Effector memory CD4-positive, alpha-beta T cell (primary cell): ENCODE measurements around the gene MIEF2.

Experiments used
- DNase-seq, 3 donors: peaks; one replicate each; pipeline ENCODE4 v3.0.0-alpha.2; 2020
- H3K27ac ChIP-seq: 2 replicates; pipeline ENCODE4 v1.7.0; 2013; ENCODE audit warnings: mild to moderate bottlenecking, low read length, moderate library complexity; ENCODE audit not compliant: insufficient read depth, poor library complexity, severe bottlenecking
- H3K27me3 ChIP-seq: replicated peaks from 2 replicates; pipeline ENCODE4 v1.7.0; 2013; ENCODE audit warnings: mild to moderate bottlenecking, low read length; ENCODE audit not compliant: insufficient read depth, control insufficient read depth, poor library complexity, severe bottlenecking
- H3K36me3 ChIP-seq: 2 replicates; pipeline ENCODE4 v1.7.0; 2013; ENCODE audit warnings: mild to moderate bottlenecking, low read length, moderate library complexity; ENCODE audit not compliant: control insufficient read depth, insufficient read depth
- H3K4me1 ChIP-seq: 2 replicates; pipeline ENCODE4 v1.7.0; 2013; ENCODE audit warnings: low read length, mild to moderate bottlenecking; ENCODE audit not compliant: control insufficient read depth, insufficient read depth, poor library complexity, severe bottlenecking
- H3K4me3 ChIP-seq: 2 replicates; pipeline ENCODE4 v1.7.0; 2013; ENCODE audit warnings: low read length, low read depth, mild to moderate bottlenecking; ENCODE audit not compliant: insufficient read depth, poor library complexity, severe bottlenecking
- H3K9me3 ChIP-seq: 2 replicates; pipeline ENCODE4 v1.7.0; 2013; ENCODE audit warnings: mild to moderate bottlenecking, low read length, moderate library complexity; ENCODE audit not compliant: control insufficient read depth

The MIEF2 gene

GRCh38 chr17:18247613-18248001 is 12.9 kb upstream of the MIEF2 start:
- H3K9me3 ChIP-seq = no peaks in the 10 kb centered on the region
- H3K27me3 ChIP-seq = no peaks in the 10 kb centered on the region
- no peak overlapping the region for H3K27ac ChIP-seq
- no peak overlapping the region for H3K4me3 ChIP-seq
- peaks cover 74% of the 10 kb centered on the region for H3K36me3 ChIP-seq
- no peaks in the 10 kb centered on the region for H3K4me1 ChIP-seq
- DNase-seq = no peak

- H3K27me3 ChIP-seq = no peaks in the 10 kb centered on the region
- no peak overlapping the region for H3K27ac ChIP-seq
- H3K36me3 ChIP-seq = peaks cover 78% of the 10 kb centered on the region
- H3K4me1 ChIP-seq = no peaks in the 10 kb centered on the region
- H3K4me3 ChIP-seq = no peak overlapping the region
- DNase-seq = peak; percentile 28 to 45 (median 34)
- no peaks in the 10 kb centered on the region for H3K9me3 ChIP-seq
These were observed 12.1 kb upstream of the MIEF2 start for GRCh38 chr17:18248300-18248731.

- no peaks in the 10 kb centered on the region for H3K9me3 ChIP-seq
- H3K4me3 ChIP-seq = no peak overlapping the region
- peaks cover 82% of the 10 kb centered on the region for H3K36me3 ChIP-seq
- no peaks in the 10 kb centered on the region for H3K4me1 ChIP-seq
- H3K27me3 ChIP-seq = no peaks in the 10 kb centered on the region
- DNase-seq = no peak
- H3K27ac ChIP-seq = no peak overlapping the region
These were observed 11.7 kb upstream of the MIEF2 start for GRCh38 chr17:18248811-18249210.

- peaks cover 87% of the 10 kb centered on the region for H3K36me3 ChIP-seq
- H3K4me3 ChIP-seq = no peak overlapping the region
- no peaks in the 10 kb centered on the region for H3K4me1 ChIP-seq
- no peaks in the 10 kb centered on the region for H3K9me3 ChIP-seq
- no peak for DNase-seq
- no peaks in the 10 kb centered on the region for H3K27me3 ChIP-seq
- H3K27ac ChIP-seq = no peak overlapping the region
These were observed 10.2 kb upstream of the MIEF2 start for GRCh38 chr17:18250259-18250658.

GRCh38 chr17:18250708-18251107 is 9.8 kb upstream of the MIEF2 start:
- H3K27me3 ChIP-seq = no peaks in the 10 kb centered on the region
- H3K4me1 ChIP-seq = no peaks in the 10 kb centered on the region
- no peak for DNase-seq
- H3K9me3 ChIP-seq = no peaks in the 10 kb centered on the region
- no peak overlapping the region for H3K4me3 ChIP-seq
- H3K27ac ChIP-seq = no peak overlapping the region
- peaks cover 87% of the 10 kb centered on the region for H3K36me3 ChIP-seq

- Histone ChIP-seq H3K36me3 (peaks cover 86% of the 10 kb centered on the region), H3K4me3 (no peak overlapping the region), H3K4me1 (no peaks in the 10 kb centered on the region), H3K27me3 (no peaks in the 10 kb centered on the region), H3K27ac (no peak overlapping the region), H3K9me3 (no peaks in the 10 kb centered on the region)
- no peak for DNase-seq
These were observed 9.3 kb upstream of the MIEF2 start for GRCh38 chr17:18251204-18251603.

GRCh38 chr17:18252160-18252559 is 8.3 kb upstream of the MIEF2 start:
- Histone ChIP-seq H3K4me3 (no peak overlapping the region), H3K36me3 (peaks cover 80% of the 10 kb centered on the region), H3K27me3 (no peaks in the 10 kb centered on the region), H3K4me1 (peaks cover 8% of the 10 kb centered on the region), H3K27ac (no peak overlapping the region), H3K9me3 (no peaks in the 10 kb centered on the region)
- no peak for DNase-seq

GRCh38 chr17:18253187-18253884 is 7.1 kb upstream of the MIEF2 start:
- Histone ChIP-seq H3K9me3 (no peaks in the 10 kb centered on the region), H3K36me3 (peaks cover 68% of the 10 kb centered on the region), H3K27me3 (no peaks in the 10 kb centered on the region), H3K4me3 (no peak overlapping the region), H3K27ac (no peak overlapping the region), H3K4me1 (peaks cover 16% of the 10 kb centered on the region)
- DNase-seq = no peak

- no peak for DNase-seq
- Histone ChIP-seq H3K9me3 (no peaks in the 10 kb centered on the region), H3K27ac (no peak overlapping the region), H3K36me3 (peaks cover 60% of the 10 kb centered on the region), H3K27me3 (no peaks in the 10 kb centered on the region), H3K4me1 (peaks cover 21% of the 10 kb centered on the region), H3K4me3 (no peak overlapping the region)
These were observed 6.3 kb upstream of the MIEF2 start for GRCh38 chr17:18253947-18254821.
